ENCODE results near the gene DNAJC4. TPM values are rescaled to one million over a fixed set of nuclear protein-coding genes. Genes with fewer than 3 reads are reported as not detected.

Gene DNAJC4
- total and polyA plus RNA-seq, 9 of the 15 experiments (the other 6 are each of a cell fraction or from before 2014, with no cell fraction given), result 4.0 to 32.6 (median 19.9) TPM

DNA sequence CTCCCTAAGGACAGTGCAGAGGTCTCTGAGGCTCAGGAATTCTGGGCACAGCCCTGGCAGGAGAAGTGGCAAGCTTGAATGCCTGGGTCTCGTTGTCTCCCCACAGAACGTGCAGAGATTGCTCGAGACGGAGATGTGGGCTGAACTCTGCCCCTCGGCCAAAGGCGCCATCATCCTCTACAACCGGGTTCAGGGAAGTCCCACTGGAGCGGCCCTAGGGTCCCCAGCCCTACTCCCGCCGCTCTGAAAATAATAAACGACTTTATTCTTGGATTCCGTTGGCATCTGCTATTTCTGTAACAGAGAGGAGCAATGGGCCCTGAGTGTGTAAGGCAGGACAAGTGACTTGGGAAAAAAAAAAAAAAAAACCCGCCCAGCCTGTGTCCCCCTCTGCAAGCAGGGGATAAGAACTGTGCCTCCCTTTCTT lies 591 bp upstream of the DNAJC4 start (continued):
- TF ChIP-seq, protein P1, sequence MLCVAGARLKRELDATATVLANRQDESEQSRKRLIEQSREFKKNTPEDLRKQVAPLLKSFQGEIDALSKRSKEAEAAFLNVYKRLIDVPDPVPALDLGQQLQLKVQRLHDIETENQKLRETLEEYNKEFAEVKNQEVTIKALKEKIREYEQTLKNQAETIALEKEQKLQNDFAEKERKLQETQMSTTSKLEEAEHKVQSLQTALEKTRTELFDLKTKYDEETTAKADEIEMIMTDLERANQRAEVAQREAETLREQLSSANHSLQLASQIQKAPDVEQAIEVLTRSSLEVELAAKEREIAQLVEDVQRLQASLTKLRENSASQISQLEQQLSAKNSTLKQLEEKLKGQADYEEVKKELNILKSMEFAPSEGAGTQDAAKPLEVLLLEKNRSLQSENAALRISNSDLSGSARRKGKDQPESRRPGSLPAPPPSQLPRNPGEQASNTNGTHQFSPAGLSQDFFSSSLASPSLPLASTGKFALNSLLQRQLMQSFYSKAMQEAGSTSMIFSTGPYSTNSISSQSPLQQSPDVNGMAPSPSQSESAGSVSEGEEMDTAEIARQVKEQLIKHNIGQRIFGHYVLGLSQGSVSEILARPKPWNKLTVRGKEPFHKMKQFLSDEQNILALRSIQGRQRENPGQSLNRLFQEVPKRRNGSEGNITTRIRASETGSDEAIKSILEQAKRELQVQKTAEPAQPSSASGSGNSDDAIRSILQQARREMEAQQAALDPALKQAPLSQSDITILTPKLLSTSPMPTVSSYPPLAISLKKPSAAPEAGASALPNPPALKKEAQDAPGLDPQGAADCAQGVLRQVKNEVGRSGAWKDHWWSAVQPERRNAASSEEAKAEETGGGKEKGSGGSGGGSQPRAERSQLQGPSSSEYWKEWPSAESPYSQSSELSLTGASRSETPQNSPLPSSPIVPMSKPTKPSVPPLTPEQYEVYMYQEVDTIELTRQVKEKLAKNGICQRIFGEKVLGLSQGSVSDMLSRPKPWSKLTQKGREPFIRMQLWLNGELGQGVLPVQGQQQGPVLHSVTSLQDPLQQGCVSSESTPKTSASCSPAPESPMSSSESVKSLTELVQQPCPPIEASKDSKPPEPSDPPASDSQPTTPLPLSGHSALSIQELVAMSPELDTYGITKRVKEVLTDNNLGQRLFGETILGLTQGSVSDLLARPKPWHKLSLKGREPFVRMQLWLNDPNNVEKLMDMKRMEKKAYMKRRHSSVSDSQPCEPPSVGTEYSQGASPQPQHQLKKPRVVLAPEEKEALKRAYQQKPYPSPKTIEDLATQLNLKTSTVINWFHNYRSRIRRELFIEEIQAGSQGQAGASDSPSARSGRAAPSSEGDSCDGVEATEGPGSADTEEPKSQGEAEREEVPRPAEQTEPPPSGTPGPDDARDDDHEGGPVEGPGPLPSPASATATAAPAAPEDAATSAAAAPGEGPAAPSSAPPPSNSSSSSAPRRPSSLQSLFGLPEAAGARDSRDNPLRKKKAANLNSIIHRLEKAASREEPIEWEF (CRISPR knock-in tag; IDR thresholded peaks at IDR 0.05), result no peak
- TF ChIP-seq TCF3 (CRISPR knock-in tag; IDR thresholded peaks at IDR 0.05), result peak; percentile 21; the same call in 1 of the 2 replicates
- TF ChIP-seq LEF1 (IDR thresholded peaks at IDR 0.05), result no peak
- TF ChIP-seq, protein P2, sequence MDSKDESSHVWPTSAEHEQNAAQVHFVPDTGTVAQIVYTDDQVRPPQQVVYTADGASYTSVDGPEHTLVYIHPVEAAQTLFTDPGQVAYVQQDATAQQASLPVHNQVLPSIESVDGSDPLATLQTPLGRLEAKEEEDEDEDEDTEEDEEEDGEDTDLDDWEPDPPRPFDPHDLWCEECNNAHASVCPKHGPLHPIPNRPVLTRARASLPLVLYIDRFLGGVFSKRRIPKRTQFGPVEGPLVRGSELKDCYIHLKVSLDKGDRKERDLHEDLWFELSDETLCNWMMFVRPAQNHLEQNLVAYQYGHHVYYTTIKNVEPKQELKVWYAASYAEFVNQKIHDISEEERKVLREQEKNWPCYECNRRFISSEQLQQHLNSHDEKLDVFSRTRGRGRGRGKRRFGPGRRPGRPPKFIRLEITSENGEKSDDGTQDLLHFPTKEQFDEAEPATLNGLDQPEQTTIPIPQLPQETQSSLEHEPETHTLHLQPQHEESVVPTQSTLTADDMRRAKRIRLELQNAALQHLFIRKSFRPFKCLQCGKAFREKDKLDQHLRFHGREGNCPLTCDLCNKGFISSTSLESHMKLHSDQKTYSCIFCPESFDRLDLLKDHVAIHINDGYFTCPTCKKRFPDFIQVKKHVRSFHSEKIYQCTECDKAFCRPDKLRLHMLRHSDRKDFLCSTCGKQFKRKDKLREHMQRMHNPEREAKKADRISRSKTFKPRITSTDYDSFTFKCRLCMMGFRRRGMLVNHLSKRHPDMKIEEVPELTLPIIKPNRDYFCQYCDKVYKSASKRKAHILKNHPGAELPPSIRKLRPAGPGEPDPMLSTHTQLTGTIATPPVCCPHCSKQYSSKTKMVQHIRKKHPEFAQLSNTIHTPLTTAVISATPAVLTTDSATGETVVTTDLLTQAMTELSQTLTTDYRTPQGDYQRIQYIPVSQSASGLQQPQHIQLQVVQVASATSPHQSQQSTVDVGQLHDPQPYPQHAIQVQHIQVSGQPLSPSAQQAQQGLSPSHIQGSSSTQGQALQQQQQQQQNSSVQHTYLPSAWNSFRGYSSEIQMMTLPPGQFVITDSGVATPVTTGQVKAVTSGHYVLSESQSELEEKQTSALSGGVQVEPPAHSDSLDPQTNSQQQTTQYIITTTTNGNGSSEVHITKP (IDR thresholded peaks at IDR 0.05; ENCODE audit: partially characterized antibody), result peak; percentile 96
- no peak for TF ChIP-seq KDM1A (IDR thresholded peaks at IDR 0.05)
- no peak for TF ChIP-seq POLR3A (IDR thresholded peaks at IDR 0.05; ENCODE audit: borderline replicate concordance, extremely low read depth, insufficient read depth, insufficient read length)
- TF ChIP-seq GATAD2B (IDR thresholded peaks at IDR 0.05; ENCODE audit: borderline replicate concordance), result no peak
- no peak for TF ChIP-seq SRSF1 (IDR thresholded peaks at IDR 0.05; ENCODE audit: low read depth, low read length)
- no peak for TF ChIP-seq ZC3H4 (CRISPR knock-in tag; IDR thresholded peaks at IDR 0.05; ENCODE audit: borderline replicate concordance)
- no peak for TF ChIP-seq ARHGAP35 (IDR thresholded peaks at IDR 0.05; ENCODE audit: partially characterized antibody)
- TF ChIP-seq, protein P3, sequence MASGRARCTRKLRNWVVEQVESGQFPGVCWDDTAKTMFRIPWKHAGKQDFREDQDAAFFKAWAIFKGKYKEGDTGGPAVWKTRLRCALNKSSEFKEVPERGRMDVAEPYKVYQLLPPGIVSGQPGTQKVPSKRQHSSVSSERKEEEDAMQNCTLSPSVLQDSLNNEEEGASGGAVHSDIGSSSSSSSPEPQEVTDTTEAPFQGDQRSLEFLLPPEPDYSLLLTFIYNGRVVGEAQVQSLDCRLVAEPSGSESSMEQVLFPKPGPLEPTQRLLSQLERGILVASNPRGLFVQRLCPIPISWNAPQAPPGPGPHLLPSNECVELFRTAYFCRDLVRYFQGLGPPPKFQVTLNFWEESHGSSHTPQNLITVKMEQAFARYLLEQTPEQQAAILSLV (tag; IDR thresholded peaks at IDR 0.05), result no peak
- TF ChIP-seq DPF2 (IDR thresholded peaks at IDR 0.05), result peak; percentile 61
- TF ChIP-seq, protein P4, sequence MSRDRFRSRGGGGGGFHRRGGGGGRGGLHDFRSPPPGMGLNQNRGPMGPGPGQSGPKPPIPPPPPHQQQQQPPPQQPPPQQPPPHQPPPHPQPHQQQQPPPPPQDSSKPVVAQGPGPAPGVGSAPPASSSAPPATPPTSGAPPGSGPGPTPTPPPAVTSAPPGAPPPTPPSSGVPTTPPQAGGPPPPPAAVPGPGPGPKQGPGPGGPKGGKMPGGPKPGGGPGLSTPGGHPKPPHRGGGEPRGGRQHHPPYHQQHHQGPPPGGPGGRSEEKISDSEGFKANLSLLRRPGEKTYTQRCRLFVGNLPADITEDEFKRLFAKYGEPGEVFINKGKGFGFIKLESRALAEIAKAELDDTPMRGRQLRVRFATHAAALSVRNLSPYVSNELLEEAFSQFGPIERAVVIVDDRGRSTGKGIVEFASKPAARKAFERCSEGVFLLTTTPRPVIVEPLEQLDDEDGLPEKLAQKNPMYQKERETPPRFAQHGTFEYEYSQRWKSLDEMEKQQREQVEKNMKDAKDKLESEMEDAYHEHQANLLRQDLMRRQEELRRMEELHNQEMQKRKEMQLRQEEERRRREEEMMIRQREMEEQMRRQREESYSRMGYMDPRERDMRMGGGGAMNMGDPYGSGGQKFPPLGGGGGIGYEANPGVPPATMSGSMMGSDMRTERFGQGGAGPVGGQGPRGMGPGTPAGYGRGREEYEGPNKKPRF (IDR thresholded peaks at IDR 0.05; ENCODE audit: low read depth, low read length), result no peak
